A673 (cell line): Measurements from ENCODE around the gene KCTD14. TPM values are rescaled to one million over a fixed set of nuclear protein-coding genes. Genes with fewer than 3 reads are reported as not detected.

ENCODE experiments used
- Bru-seq: library from RNA; stranded (reverse); fragments of 400-500 nt; gene quantifications from one replicate; lab custom pipeline; 2021; lab: Mats Ljungman, UMichigan
- BruChase-seq, 2 experiments: library from RNA; stranded (reverse); fragments of 400-500 nt; gene quantifications; one replicate each; lab custom pipeline; 2021; lab: Mats Ljungman, UMichigan
- BruUV-seq: library from RNA; stranded (reverse); fragments of 400-500 nt; replicated peaks from 2 replicates; lab custom pipeline; 2021; lab: Mats Ljungman, UMichigan
- CTCF ChIA-PET: fragments of 300-600 bp; sonication (Branson Sonifier 250); formaldehyde crosslinking; loops from one replicate; lab custom pipeline; 2022; ENCODE audit warnings: antibody characterized with exemption; lab: Charles Lee
- POLR2A ChIA-PET: fragments of 300-600 bp; sonication (Branson Sonifier 250); formaldehyde crosslinking; loops from one replicate; lab custom pipeline; 2022; ENCODE audit warnings: antibody characterized with exemption; ENCODE audit not compliant: low non-redundant PET; lab: Charles Lee
- DNase-seq: peaks from one replicate; pipeline ENCODE4 v3.0.0-alpha.2; 2015; ENCODE audit warnings: low spot score
- H3K27ac ChIP-seq: fragments of 200-600 bp; sonication (generic); 2 replicates; pipeline ENCODE4 v1.5.1; 2016; ENCODE audit warnings: mixed run types, low read depth, mild to moderate bottlenecking, mixed read lengths, antibody characterized with exemption, low read length; ENCODE audit not compliant: poor library complexity, severe bottlenecking
- H3K27me3 ChIP-seq: fragments of 200-600 bp; sonication (generic); replicated peaks from 2 replicates; pipeline ENCODE4 v1.6.1; 2017; ENCODE audit warnings: mixed run types, low read depth, mild to moderate bottlenecking, mixed read lengths, antibody characterized with exemption, low read length; ENCODE audit not compliant: insufficient read depth, poor library complexity
- H3K36me3 ChIP-seq: fragments of 200-600 bp; sonication (generic); 2 replicates; pipeline ENCODE4 v1.6.1; 2016; ENCODE audit warnings: mixed run types, mild to moderate bottlenecking, mixed read lengths, antibody characterized with exemption, low read length; ENCODE audit not compliant: insufficient read depth, poor library complexity, severe bottlenecking
- H3K4me1 ChIP-seq: fragments of 200-600 bp; sonication (generic); 2 replicates; pipeline ENCODE4 v1.6.1; 2017; ENCODE audit warnings: mixed run types, mild to moderate bottlenecking, mixed read lengths, antibody characterized with exemption, low read length; ENCODE audit not compliant: insufficient read depth, poor library complexity, severe bottlenecking
- H3K4me3 ChIP-seq: fragments of 200-600 bp; sonication (generic); 2 replicates; pipeline ENCODE4 v1.5.1; 2016; ENCODE audit warnings: low read depth, mixed run types, mild to moderate bottlenecking, mixed read lengths, low read length; ENCODE audit not compliant: poor library complexity, severe bottlenecking
- H3K9me3 ChIP-seq: fragments of 200-600 bp; sonication (generic); 2 replicates; pipeline ENCODE4 v1.6.1; 2016; ENCODE audit warnings: mixed run types, low read depth, mild to moderate bottlenecking, mixed read lengths, antibody characterized with exemption, low read length; ENCODE audit not compliant: poor library complexity, severe bottlenecking
- CTCF ChIP-seq: fragments of 300-800, 200-600 bp; sonication (generic); conservative IDR thresholded peaks from 2 replicates; pipeline ENCODE4 v1.5.1; 2017; ENCODE audit warnings: low read depth, mild to moderate bottlenecking, antibody characterized with exemption, low read length, moderate library complexity, mixed read lengths
- EZH2 ChIP-seq: fragments of 200-600 bp; sonication (generic); IDR thresholded peaks from 2 replicates; pipeline ENCODE4 v1.6.1; 2017; ENCODE audit warnings: borderline replicate concordance, low read depth, mild to moderate bottlenecking, mixed read lengths, antibody characterized with exemption, low read length; ENCODE audit not compliant: poor library complexity, severe bottlenecking
- intact Hi-C: fragments of 100-400 bp; cut with micrococcal nuclease; formaldehyde crosslinking; loops from one replicate; pipeline ENCODE4 v1.10.0; 2022; ENCODE audit not compliant: unreplicated experiment
- long read RNA-seq: library from polyadenylated mRNA; stranded (forward); transcript quantifications from one replicate; pipeline ENCODE4 v2.0.0, GENCODE V29; 2022
- total RNA-seq: library from RNA; stranded (reverse); gene quantifications from 2 replicates; pipeline ENCODE4 v1.2.3, GENCODE V29; 2021

KCTD14 gene
- total RNA-seq: 0.45 and 1.2 TPM in 2 replicates
- percentile 32 among the genes with signal in this experiment for Bru-seq, nascent RNA
- percentile 43 among the genes with signal in this experiment for BruChase-seq, experiment 1, labeled RNA remaining after a 2-hour chase
- percentile 43 among the genes with signal in this experiment for BruChase-seq, experiment 2, labeled RNA remaining after a 6-hour chase
- long read RNA-seq: 0 reads

GRCh38 chr11:78022397-78023396 lies at the start of gene KCTD14:
Gene KCTD14, minus strand, starts transcription at chr11:78023276. Its CDS starts 27 bp downstream, at chr11:78023249.
- DNase-seq: no peak
- Histone ChIP-seq H3K4me1 (no peaks in the 10 kb centered on the region), H3K9me3 (no peaks in the 10 kb centered on the region), H3K4me3 (no peak within 1 kb of the TSS), H3K36me3 (no peaks in the 10 kb centered on the region), H3K27ac (no peak within 1 kb of the TSS), H3K27me3 (no peaks in the 10 kb centered on the region)
- TF ChIP-seq CTCF (no peak), EZH2 (no peak)
- CTCF ChIA-PET: no interaction called here
- intact Hi-C loops: no loop called here
- POLR2A ChIA-PET: no interaction called here
- BruUV-seq: no TSS peak

GRCh38 chr11:78072455-78072854 lies 49.4 kb upstream of the KCTD14 start:
- ChIA-PET CTCF (no interaction called here), POLR2A (no interaction called here)
- Histone ChIP-seq H3K4me1 (no peaks in the 10 kb centered on the region), H3K27me3 (no peaks in the 10 kb centered on the region), H3K36me3 (peaks cover 50% of the 10 kb centered on the region), H3K9me3 (no peaks in the 10 kb centered on the region), H3K27ac (no peak overlapping the region), H3K4me3 (no peak overlapping the region)
- intact Hi-C loops: no loop called here
- no peak for DNase-seq
- no TSS peak for BruUV-seq
- TF ChIP-seq CTCF (no peak), EZH2 (no peak)

- Histone ChIP-seq H3K9me3 (no peaks in the 10 kb centered on the region), H3K4me1 (no peaks in the 10 kb centered on the region), H3K4me3 (no peak overlapping the region), H3K36me3 (peaks cover 51% of the 10 kb centered on the region), H3K27me3 (no peaks in the 10 kb centered on the region), H3K27ac (no peak overlapping the region)
- intact Hi-C loops: no loop called here
- DNase-seq: no peak
- POLR2A ChIA-PET: no interaction called here
- no TSS peak for BruUV-seq
- TF ChIP-seq EZH2 (no peak), CTCF (no peak)
- CTCF ChIA-PET: no interaction called here
Observed at GRCh38 chr11:78071717-78072116, 48.6 kb upstream of the KCTD14 start.
